Measurements from ENCODE around the gene CACNA2D2.
"Not testable (repeated sequence)": the region's sequence is repeated elsewhere in the genome, so short reads cannot be mapped to it uniquely, and the experiment has no call there.

Gene CACNA2D2

DNA sequence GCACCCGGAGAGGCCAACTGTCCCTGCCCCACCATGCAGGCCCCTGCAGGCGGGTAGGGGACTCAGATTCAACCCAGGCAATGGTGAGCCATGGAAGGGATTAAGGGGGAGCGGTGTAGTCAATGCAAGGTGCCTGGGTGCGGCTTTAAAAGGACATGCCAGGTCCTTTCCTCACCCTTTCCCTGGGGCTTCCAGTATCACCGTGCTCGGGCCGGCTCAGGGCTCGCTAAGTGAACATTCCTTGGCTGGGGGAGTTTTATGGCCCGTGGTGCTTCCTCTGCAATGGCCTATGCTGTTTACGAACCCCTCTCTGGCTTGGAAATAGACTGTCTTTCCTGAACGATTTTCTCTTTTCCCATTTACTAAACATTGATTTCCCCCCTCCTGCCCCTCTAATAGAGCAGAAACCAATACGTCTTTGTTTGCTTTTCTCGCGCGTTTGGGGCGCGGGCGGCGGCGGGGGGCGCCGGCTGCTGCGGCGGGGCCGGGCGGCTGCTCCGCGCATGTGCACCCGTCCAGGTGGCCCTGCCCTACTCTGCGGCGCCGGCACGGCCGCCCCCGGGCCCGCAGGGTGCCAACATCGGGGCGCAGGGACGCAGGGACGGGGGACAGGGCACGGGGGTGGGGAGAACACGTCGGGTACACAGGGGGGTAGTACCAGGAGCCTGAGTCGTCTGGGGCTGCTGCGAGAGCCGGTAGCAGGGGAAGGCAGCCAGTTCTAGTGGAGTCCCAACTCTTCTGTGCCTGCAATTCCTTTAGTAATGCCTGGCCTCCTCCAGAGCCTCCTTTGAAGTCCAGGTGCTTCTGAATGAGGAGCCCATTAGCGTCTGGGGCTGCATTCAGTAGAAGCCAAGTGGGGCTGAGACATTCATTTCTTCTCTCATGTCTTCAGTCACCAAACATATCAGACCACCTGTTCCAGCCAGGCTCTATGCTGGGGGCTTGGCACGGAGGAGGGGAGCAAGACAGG, 26.9 kb upstream of the CACNA2D2 start:
- no peak for DNase-seq (ENCODE audit: low read depth in 2 of 3, low spot score in 1 of 3)

DNA sequence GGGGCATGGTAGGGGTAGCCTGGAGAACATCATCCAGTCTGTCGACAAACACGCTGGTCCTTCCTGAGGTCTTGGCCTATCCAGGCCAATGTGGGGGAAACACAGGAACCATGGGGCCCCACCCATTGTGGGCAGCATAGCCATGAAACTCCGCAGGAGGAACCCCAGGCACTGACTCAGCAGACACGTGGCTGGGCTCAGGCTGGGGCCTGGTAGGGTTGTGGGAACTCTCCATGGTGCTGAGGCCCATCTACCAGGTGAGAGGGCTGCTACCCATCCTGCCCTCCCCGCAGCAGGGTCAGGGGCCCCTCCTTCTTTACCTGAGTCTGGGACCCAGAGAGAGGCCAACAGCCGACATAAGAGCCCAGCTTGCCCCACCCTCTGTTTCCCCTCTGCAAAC, 22.6 kb upstream of the CACNA2D2 start:
- peak; percentile 50 to 58 (median 55) for DNase-seq (ENCODE audit: low read depth in 2 of 3, low spot score in 1 of 3)

DNA sequence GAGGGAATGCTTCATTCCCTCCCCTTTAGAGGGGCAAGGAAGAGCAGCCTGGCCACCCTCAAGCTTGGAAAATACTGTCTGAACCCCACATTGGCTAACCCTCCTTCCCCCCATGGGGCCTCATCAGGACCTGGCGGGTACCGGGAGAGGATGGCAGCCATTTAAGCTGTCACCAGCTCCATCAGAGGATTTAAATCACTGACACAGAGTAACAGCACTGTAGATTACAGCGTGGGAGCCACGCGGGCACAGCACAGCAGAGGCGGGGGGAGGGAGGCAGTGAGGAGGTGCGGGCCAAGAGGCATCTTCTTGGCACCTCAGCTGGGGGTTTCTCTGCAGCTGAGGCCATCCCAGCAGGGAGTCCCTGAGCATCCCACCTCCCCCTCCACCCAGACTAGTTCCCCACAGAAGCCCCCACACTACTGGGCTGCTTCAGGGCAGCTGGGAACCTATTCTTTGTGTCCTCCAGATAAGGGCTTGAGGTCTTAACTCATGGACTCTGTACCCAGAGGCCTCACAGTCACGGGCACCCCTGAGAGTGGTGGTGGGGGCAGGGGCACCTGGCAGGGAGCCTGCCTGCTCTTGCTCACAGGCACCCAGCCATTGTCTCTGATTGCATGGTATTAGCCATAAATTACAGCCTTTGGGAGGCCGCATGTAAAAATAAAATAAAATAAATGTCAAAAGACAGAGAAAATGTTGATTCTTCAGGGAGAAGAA, 21.9 kb upstream of the CACNA2D2 start:
- no peak for DNase-seq (ENCODE audit: low read depth in 2 of 3, low spot score in 1 of 3)

DNA sequence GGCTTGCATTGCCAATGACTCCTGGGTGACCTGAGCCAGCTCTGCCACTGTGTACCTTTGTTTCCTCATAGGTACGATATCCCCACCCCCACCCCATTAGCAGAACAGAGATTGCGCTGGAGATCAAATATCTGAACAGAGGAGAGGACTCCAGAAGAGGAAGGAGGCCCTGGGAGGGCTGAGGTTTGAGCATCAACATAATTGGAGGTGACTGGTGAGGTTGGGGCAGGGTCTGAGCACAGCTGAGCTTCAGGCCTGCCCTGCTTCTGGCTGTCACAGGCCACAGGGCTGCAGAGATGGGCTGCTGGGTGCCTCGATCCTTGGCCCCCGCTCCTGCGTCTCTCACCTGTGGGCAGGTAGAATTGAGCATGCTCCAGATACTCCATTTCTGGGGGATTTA, 21.3 kb upstream of the CACNA2D2 start:
- no peak for DNase-seq (ENCODE audit: low read depth in 2 of 3, low spot score in 1 of 3)

DNA sequence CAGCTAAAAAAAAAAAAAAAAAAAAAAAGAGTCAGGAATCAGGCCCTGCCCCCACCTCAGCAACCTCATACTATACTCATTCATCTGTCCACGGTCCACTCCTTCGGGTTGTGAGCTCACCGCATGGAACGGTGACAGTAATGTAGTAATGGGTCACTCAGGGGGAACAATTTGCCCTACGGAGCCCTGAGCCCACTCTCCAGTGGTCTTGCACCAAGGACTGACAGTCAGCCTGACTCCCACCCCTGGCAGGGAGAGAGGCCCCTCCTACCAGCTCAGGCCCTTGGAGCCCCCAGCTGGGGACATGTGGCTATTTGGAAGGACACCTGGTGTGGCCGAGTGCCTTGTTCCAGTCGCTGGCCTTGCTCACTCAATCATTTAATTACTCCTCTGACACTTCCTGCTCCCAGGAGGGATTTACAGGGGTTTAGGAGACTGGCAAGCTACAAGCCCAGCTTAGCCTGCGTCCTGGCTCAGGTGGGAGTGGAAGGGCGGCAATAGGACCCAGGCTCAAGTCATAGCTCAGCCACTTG, 19.9 kb upstream of the CACNA2D2 start:
- no peak for DNase-seq (ENCODE audit: low read depth in 2 of 3, low spot score in 1 of 3)

DNA sequence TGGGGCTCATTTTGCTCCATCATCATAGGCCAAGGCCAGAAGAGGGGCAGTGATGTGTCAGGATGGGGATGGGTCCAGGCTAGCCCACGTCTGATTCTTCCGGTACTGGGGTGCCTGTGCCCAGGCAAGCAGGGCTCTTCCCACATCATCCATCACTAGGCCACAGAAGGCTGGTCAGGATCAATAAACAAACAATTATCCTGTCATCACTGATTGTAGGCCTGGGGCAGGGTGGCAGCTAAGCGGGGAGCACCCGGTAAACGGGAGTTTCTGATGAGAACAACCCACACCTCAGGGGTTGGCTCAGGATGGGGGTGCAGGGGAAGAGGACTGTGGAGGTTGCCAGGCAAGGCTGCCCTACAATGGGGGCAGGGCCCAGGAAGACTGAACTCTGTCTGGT, 18.1 kb upstream of the CACNA2D2 start:
- DNase-seq (ENCODE audit: low read depth in 2 of 3, low spot score in 1 of 3): no peak

DNA sequence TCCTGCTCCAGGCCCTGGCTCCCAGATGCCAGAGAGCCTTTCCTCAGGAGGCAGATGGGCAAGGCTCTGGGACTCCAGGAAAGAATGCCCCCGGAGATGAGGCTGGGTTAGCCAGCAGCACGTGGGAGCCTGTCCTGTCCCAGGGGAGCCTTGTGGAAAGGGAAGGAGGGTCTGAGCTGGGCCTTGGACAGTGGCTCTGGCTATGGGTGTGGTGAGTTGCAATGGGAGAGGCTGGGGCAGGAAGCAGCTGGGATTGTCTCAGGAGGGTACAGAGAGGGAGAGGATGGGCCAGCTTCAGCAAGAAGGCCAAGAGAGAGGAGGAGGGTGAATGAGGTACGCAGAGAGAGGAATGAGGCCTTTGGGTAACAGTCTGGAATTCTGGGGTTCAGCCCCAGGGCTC, 17.4 kb upstream of the CACNA2D2 start:
- DNase-seq (ENCODE audit: low read depth in 2 of 3, low spot score in 1 of 3): no peak

DNA sequence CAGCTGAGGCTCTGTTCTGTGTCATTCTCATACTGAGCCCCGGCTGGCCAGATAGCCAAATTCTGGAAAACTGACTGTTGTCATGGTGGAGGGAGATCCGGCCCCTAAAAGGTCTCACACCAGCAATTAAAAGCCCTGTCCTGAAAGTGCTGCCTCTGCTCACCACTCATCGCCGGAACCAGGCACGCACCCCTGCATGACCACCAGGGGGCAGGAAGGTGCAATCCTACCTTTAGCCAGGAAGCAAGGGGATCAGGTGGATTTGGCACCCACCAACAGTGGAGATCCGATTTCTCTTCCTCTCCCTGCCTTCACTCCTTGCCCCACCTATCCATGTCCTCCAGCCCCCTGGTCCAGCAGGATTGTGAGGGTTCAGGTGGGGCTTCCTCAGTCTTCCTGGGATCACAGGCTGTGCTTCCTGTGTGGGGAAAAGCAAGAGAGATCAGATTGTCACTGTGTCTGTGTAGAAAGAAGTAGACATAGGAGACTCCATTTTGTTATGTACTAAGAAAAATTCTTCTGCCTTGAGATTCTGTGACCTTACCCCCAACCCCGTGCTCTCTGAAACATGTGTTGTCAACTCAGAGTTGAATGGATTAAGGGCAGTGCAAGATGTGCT, 16.1 kb upstream of the CACNA2D2 start:
- DNase-seq (ENCODE audit: low read depth in 2 of 3, low spot score in 1 of 3): peak; percentile 53 to 78 (median 66)

DNA sequence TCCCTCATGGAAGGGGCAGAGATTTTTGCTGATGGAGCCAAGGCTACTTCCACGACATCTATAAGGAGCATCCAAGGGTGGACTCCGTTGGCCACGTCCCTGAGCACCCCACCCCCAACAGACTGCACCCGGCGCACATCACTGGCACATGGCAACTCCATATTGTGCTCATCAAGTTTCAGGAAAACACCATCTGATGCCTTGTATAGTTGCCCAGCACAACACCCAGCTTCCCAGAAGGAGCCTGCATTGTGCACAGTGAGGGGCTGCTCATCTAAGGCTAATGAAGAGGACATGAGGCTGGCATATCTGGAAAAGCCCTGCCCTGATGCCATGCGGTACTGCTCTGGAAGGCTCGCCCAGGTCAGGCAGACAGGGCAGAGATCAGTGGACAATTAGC, 15.0 kb upstream of the CACNA2D2 start:
- no peak for DNase-seq (ENCODE audit: low read depth in 2 of 3, low spot score in 1 of 3)

DNA sequence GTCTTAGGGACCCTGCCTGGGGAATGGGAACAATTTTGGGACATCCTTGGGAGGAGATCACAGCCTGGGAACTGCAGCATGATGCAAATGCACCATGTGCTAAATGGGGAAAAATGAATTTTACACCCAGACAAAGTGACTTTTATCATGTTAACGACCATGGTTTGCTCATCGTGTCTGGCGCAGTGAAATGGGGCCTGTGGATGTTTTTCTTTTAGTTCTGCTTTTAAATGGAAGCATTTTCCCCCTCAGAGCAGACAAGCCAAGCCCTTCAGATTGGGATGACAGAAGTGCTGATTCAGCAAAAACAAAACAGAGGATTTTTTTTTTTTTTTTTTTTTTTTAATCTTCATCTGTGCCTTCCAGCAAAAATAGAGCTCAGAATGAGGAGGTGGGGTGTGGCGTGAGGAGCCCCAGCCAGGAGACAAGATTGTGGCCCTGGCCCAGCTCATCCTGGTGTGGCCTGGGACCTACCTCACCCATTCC, 14.3 kb upstream of the CACNA2D2 start:
- DNase-seq (ENCODE audit: low read depth in 2 of 3, low spot score in 1 of 3): no peak

DNA sequence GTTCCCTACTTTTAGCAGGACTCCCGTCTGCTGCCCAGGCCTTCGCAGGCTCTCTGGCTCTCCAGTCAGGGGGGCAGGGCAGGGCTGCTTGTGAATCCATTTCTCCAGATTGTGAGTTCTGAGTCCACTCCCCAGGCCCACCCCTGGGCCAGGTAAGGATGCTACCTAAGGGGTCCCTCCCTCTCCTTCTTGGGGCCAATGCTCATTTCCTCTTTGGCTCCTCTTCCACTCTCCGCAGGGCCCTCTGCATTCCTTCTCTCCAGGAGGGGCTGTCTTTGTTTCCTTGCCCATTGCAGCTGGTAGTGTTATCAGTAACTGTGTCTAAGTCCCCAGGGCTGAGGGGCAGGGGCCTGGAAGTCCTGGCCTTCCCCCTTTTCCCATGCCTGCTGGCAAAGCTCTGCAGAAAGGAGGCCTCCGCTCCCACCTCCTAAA, 13.0 kb upstream of the CACNA2D2 start:
- DNase-seq (ENCODE audit: low read depth in 2 of 3, low spot score in 1 of 3): no peak

DNA sequence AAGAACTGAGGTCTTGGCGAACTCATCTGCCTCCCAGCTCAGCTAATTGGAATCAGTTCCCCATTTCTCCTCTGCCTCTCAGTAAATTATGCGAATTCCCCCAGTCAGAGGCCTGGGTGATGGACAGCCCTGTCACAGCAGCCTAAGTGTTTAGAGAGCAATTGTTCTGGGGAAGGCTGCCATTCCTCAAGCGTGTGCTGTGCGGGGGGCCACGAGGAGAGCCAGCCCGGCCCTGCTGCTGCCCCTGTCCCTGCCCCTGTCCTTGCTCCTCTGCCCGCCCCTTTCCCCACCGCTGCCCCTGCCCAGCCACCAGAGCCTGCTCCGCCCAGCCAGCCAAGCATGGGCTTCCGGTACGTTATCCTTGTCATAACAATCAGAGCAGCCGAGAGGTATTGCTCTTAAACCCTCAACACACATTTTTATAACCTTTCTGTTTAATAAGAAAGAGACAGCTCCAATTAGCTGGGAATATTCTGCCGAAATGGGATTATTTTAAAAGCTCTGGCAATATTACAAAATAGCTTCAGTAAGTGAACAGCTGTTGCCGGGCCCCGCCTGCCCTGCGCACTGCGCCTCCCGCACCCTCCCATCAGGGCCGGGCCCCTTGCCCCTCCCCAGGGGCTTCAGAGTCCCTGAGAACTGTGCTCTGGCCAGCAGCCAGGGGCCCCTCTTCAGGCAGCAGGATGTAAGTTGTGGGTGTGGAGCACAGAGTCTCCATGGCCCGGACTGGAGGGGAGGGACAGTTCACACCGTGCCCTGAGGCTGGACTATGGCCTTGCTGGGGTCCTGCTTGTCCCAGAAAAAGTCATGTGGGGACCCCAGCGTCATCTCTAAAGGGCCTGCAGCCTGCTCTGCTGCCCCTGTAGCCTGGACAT, 12.4 kb upstream of the CACNA2D2 start:
- DNase-seq (ENCODE audit: low read depth in 2 of 3, low spot score in 1 of 3): no peak

DNA sequence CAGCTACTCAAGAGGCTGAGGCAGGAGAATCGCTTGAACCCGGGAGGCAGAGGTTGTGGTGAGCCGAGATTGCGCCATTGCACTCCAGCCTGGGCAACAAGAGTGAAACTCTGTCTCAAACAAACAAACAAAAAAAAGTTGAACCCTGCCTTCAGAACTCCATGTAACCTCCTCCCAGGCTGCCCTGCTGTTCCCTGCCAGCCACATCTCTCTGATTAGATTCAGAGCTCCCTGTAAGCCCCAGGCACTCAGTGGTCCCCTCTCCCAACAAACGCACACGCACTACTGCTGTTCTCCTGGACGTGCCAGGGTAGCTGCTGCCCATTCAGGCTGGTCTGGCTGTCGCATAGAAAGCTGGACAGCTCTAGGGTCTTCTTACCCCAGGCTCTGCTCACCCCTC, 9.5 kb upstream of the CACNA2D2 start:
- DNase-seq (ENCODE audit: low read depth in 2 of 3, low spot score in 1 of 3): not testable (repeated sequence)

DNA sequence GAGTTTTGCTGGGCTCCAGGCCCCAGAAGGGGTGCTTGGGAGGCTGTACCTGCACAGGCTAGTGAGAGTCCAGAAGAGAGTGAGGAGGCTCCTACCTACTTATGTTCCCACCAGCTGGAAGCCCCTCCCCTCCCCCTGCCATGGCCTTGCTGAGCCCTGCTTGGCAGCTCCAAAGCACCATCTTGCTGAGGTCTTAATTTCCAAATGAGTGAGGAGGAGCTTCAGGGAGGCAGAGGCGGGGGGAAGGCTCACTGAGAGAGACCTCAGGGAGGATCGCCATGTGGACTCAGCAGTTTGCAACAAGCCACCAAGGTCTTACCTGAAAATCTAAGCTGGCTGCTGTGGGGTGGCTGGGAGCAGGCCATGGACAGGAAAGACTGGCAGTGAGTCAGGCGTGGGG, 8.7 kb upstream of the CACNA2D2 start:
- DNase-seq (ENCODE audit: low read depth in 2 of 3, low spot score in 1 of 3): no peak

DNA sequence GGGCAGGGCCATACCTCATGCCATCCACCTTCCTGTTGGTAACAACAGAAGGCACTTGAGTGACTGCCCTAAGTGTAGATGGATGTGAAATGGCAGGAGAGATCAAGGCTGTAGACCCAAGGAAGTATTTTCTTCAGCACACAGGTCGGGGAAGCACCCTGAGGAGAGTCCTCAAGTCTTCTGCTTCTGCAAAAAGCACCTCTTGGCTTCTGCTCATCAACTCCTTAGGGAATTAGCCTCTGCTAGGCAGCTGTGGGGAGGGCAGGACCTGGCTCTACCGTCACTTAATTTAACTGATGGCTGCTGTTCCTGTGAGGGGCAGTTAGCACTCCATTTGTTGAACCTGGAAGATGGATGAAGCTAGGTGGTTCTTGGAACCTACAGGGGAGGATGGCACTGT, 6.9 kb upstream of the CACNA2D2 start:
- no peak for DNase-seq (ENCODE audit: low read depth in 2 of 3, low spot score in 1 of 3)

DNA sequence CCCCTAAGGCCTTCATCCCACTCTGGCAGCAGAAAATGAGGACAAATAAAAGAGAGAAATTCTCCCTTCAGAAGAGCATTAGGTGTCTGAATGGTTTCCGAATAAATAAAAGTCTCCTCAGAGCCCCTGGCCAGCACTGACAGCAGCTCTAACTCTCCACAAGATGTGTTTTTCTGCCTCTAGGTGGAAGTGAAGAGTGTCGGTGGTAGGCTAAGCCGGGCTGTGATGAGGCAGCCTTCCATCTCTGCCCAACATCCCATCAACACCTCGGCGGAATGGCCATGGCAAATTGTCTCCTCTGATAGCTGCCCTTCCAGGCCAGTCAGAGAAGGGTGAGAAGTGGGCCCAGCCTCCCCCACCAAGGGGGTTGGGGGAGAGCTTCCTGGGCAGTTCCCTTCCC, 6.3 kb upstream of the CACNA2D2 start:
- no peak for DNase-seq (ENCODE audit: low read depth in 2 of 3, low spot score in 1 of 3)

DNA sequence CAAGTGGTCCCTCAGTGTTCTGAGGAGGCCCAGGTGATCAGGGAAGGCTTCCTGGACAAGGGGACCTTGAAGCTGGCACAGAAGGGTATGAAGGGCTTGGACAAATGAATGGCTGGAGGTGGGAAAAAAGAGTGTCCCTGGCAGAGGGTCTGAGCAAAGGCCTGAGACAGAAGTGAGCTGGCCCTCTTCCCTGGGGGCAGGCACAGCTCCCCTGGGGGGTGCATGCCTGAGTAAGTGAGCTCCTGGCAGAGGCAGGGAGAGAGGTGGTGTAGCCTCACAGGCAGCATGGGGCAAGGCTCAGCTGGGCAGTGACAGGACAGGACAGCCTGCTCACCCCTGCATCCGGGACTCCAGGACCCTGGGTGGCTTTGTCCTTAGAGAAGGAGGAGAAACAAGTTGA, 5.4 kb upstream of the CACNA2D2 start:
- DNase-seq (ENCODE audit: low read depth in 2 of 3, low spot score in 1 of 3): no peak

DNA sequence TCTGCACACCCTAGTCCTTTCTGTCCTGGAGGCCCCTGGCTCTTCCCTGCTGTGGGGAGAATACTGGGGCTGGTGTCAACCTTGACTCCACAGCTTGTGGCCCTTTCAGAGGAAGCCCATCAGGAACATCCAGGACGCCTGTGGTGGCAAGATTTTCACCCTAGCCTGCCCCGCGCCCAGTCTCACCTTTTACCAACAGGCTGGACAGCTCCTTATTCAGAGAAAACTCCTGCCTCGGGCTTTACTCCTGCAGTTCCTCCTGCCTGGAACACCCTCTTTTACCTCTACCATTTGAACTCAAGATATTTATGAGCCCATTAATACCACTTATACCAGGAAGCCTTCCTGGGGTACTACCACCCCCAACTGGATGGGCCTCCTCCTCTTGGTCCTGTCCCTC, 2.7 kb upstream of the CACNA2D2 start:
- no peak for DNase-seq (ENCODE audit: low read depth in 2 of 3, low spot score in 1 of 3)

DNA sequence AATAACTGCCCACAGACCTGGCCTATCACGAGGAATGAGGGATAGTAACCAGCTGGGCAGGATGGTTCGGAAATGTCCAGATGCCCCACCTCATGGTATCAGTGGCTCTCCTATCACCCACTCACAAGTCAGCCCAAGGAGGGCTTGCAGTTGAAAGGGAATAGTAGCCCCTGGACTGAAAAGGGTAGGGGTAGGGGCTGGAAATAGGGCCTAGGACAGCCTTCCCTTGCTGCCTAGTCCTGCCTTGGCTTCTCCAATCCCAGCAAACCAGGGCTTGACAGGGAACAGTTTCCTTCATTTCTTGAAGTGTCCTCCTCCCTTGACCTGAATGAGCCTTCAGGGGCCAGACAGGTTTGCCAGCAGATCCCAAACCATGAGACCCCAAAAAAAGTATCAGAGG, 1.2 kb upstream of the CACNA2D2 start:
- no peak for DNase-seq (ENCODE audit: low read depth in 2 of 3, low spot score in 1 of 3)

DNA sequence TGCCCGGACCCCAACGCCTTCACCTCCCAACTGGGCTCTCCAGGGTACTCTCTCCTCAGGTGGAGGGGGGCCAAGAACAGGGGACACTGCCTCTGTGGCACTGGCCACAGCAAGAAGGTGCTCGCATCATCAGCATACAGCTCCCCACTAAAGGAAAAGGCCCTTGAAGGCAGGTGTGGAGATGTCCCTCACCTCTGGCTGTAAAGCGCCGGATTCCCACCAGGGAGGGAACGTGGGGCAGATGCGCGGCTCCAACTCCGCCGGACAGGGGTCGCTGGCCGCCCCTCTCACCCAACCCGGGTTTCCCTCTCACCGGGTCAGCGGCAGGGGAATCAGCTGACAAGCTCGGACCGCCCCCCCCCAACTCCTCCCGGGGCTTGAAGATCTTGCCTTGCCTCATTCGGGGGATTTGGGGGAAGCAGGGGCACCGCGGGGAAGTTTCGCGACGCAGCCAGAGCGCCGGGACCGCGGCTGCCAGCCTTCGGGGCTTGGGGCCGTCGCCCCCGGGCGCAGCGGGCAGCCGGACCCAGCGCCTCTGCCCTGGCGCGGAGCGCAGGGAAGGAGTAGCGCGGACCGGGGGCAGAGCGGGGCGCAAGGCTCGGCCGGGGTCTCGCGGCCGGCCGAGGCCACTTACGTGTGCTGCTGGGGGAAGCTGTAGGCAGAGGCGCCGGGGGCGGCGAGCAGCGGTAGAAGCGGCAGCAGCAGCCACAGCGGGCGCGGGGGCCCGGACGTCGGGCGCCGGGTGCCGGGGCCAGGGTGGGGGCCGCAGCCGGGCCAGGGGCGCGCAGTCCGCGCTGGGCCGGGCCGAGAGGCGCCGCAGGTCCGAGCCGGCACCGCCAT, 630 bp downstream of the CACNA2D2 start:
- DNase-seq (ENCODE audit: low read depth in 2 of 3, low spot score in 1 of 3): peak in 1 of 3 donors; percentile 4
